Breast epithelium (tissue), 3 donors: ENCODE data around the gene OXER1.

Source experiments
- CTCF ChIP-seq, 3 donors: fragments of 450-650 bp; IDR thresholded peaks; one replicate each; pipeline ENCODE4 v1.5.1; 2016 to 2017; ENCODE audit warnings: antibody characterized with exemption in 3 of 3, mild to moderate bottlenecking in 3 of 3, moderate library complexity in 3 of 3
- POLR2AphosphoS5 ChIP-seq, 3 donors: sonication (generic); formaldehyde crosslinking; IDR thresholded peaks; one replicate each; pipeline ENCODE4 v1.6.1; 2017; ENCODE audit warnings: antibody characterized with exemption in 3 of 3

- no peak for TF ChIP-seq CTCF (IDR thresholded peaks at IDR 0.05)
- TF ChIP-seq POLR2AphosphoS5 (IDR thresholded peaks at IDR 0.05) = no peak
These were observed 42.9 kb upstream of the OXER1 start for GRCh38 chr2:42806786-42807185.
